Epithelial cell of proximal tubule (primary cell): ENCODE results near the gene TBC1D22A. TPM values are rescaled to one million over a fixed set of nuclear protein-coding genes. Genes with fewer than 3 reads are reported as not detected.

Experiments used
- DNase-seq: peaks from one replicate; pipeline ENCODE4 v3.0.0-alpha.2; 2011; ENCODE audit warnings: low read depth
- H3K4me3 ChIP-seq: 2 replicates; pipeline ENCODE4 v1.5.1; 2011; ENCODE audit warnings: low read depth, mild to moderate bottlenecking, low read length
- total RNA-seq: library from RNA; depleted of rRNA; stranded (reverse); fragments of >200 nt; gene quantifications from 2 replicates; pipeline ENCODE4 v1.2.3, GENCODE V29; 2015
- TF ChIP-seq, protein P1 (sequence below): conservative IDR thresholded peaks from 2 replicates; pipeline ENCODE4 v1.5.1; 2012; ENCODE audit warnings: low read depth, mild to moderate bottlenecking, low read length

TBC1D22A gene
- total RNA-seq, 1 donor from 2014 or later = 22.7 TPM

DNA sequence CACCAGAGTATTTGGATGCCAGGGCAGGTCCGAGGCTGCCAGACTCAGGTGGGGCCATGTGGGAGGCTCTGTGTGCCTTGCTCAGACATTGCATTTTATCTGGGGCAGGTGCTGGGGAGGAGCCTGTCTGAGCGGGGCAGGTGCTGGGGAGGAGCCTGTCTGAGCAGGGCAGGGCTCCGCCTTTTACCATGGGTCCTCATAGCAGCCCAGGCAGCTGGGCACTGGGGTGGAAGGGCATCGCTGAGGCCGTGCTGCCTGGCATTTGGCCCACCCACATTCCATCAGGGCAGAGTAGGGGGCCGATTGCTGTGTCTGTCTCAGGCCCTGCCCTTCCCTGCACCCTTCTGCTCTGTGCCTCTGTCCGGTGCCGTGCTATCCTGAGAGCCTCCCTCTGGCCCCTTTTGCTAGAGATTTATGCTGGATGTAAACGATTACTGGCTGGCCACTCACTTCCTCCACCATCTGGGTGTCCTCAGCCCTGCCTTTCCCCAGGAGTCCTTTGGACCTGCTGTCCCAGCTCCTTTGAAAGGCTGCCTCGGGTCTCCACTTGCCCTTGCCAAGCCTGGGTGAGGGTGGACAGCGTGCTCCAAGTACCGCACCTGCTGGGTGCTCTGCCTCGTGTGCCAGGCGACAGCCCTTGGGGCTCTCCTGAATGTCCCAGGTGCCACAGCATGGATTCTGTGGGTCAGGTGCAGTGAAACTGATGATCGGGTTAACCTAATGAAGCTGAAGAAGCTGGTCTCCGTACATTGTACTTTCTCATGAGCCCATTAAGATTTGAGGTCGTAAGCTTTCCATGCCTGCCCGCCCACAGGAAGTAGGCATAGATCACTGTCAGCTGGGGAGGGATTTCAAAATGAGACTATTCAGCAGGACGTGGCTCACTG is 281.6 kb downstream of the TBC1D22A start:
- TF ChIP-seq, protein P1, sequence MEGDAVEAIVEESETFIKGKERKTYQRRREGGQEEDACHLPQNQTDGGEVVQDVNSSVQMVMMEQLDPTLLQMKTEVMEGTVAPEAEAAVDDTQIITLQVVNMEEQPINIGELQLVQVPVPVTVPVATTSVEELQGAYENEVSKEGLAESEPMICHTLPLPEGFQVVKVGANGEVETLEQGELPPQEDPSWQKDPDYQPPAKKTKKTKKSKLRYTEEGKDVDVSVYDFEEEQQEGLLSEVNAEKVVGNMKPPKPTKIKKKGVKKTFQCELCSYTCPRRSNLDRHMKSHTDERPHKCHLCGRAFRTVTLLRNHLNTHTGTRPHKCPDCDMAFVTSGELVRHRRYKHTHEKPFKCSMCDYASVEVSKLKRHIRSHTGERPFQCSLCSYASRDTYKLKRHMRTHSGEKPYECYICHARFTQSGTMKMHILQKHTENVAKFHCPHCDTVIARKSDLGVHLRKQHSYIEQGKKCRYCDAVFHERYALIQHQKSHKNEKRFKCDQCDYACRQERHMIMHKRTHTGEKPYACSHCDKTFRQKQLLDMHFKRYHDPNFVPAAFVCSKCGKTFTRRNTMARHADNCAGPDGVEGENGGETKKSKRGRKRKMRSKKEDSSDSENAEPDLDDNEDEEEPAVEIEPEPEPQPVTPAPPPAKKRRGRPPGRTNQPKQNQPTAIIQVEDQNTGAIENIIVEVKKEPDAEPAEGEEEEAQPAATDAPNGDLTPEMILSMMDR = no peak
- peak overlapping the region; percentile 42 for H3K4me3 ChIP-seq
- peak; percentile 16 for DNase-seq

DNA sequence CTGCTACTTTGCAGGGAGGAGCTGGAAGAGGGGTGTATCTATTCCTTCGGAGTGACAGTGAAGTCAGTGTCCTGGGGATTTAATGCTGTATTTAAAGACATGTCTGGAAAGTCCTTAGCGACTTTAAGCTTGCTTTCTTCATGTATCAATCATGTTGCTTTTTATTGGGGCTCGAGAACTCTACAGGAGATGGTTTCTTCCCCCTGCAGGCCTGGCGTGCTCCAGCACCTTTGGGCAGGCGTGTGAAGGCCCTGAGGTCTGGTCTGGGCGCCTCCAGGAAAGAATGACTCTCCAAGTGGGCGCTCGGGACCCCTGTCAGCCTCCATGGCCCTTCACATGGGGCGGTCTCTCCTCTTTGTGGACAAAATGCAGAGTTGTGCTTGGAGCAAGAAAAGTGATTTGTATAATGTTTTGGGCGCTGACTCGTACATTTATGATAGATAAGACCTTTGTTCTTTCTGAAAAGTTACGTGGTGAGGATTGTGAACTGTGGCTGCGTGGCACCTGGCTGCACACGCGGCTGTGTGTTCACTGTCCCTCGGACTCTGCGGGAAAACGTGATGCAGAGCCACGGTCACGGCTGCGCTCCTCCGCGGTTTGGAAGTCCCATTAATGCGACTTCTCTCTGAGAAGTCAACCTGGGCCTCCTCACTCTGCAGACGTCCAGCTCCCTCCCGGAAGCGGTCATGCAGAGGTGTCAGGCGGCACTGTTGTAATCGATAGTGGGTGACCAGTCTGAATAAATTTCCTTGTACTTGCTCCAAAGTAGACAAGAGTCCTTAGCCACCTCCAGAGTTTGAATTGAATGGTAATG is 282.5 kb downstream of the TBC1D22A start:
- H3K4me3 ChIP-seq = no peak overlapping the region
- no peak for DNase-seq
- TF ChIP-seq, protein P1 = peak; percentile 17

DNA sequence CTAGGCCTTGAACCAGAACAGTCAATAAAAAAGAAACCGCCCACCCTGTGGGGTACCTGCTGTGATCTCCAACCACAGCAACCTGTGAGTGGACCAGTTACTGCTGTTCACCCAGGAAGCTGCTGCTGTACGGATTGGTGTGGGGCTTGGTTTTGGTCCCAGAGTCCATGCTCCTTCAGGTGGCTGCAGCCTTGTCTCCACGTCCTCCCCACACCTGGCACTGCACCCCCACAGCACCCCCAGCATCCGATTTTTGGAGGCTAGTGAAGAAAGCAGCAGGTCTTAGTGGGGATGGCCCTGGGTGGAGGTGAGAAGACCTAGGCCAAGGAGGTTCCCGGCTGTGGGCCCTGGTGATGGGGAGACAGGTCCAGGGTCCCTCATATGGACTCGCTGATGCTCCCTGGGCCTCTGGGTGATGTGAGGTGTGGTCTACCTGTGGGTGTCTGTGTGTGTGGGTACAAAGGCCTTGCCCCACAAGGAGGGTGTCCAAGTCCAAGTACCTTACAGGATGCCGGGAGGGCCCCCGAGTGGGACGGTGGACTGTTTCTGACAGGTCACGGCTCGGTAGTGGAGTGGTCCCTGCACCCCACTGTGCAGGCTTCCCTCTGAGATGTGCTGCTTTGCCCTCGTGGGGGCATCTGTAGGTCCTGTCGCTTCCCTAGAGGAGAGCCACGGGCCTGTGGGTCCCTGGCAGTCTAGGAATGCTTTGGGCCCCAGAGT is 283.4 kb downstream of the TBC1D22A start:
- DNase-seq = no peak
- TF ChIP-seq, protein P1 = no peak
- H3K4me3 ChIP-seq = no peak overlapping the region

DNA sequence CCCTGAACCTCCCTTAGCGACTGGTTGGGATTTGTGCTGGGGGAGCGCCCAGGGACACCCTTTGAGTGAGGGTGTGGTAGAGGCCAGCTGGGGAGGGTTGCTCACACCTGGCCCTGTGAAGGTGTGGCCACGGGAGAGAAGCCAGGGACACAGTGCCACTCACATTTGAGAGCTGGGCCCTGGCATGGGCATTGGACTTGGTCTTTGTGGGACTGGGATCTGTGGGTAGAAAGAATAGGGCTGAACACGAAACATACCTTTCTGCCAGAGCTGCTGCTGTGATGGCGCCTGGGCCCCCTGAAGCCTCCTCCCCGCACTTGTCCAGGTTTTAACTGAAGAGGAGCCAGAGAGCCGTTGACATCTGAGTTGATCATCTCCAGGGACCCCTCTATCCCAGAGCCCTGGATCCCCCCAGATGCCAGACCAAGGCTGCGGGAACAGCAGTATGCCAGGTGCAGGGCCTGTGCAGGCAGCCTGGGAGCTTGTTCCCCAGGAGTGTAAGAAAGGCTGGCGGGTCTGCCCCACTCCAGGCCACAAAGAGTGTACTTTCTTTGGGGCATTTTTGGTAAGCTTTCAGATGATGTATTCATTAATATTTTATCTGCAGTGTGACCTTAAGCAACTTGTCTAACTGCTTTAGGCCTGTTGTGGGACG is 284.1 kb downstream of the TBC1D22A start:
- DNase-seq = no peak

DNA sequence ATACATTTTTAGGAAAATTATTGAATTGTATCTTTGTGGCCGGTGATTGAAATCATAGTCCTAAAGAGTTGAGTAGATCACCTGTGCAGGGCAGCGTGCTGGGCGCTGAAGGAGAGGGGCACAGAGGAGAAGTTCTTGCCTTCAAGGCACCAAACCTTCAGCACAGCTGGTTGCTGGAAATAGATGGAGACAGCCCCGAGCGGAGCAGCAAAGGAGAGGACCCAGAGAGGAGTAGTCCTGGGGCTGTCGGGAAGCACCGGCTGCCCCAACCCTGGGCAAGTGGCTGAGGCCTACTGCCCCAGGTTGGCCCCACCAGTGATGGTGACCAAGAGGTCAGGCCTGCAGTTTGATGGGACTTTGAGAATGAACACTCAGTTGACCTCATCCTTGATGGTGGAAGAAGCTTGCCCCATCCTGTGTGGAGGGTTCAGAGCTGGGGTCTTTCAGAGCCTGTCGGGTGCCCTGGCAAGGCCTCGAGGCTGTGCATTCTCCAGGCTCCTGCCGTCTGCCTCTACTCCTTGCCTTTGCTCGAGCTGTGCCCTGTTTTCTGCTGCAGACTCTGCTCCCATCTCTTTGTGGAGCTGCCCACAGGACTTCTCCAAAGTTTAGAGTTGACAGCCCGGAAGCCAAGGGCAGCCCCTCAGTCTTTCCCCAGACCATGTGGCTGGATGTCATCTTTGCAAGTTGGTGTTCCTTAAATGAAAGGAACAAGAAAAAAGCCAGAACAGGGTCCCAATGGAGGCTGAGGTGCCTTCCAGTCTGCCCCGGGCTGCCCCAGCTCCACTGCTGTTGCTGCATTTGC is 285.1 kb downstream of the TBC1D22A start:
- DNase-seq = no peak
- no peak overlapping the region for H3K4me3 ChIP-seq
- TF ChIP-seq, protein P1 = no peak

More for the DNA sequence above, 284.1 kb downstream of the TBC1D22A start:
- TF ChIP-seq, protein P1 = no peak
- H3K4me3 ChIP-seq = no peak overlapping the region
